IMR-90 (cell line): ENCODE results near the gene ANGEL1.

Experiments used
- BHLHE40 ChIP-seq: fragments of 150-350 bp; IDR thresholded peaks from 2 replicates; pipeline ENCODE4 v1.6.1; 2016; ENCODE audit warnings: mild to moderate bottlenecking, low read depth, low read length
- CEBPB ChIP-seq: IDR thresholded peaks from 2 replicates; pipeline ENCODE4 v1.6.1; 2012; ENCODE audit warnings: low read depth, low read length, improper control_type of control experiment
- CHD1 ChIP-seq: IDR thresholded peaks from 2 replicates; pipeline ENCODE4 v1.6.1; 2012; ENCODE audit warnings: low read depth, low read length, improper control_type of control experiment
- FOS ChIP-seq: fragments of 150-350 bp; IDR thresholded peaks from 2 replicates; pipeline ENCODE4 v1.6.1; 2016; ENCODE audit warnings: low read depth, low read length
- MAFK ChIP-seq: IDR thresholded peaks from 2 replicates; pipeline ENCODE4 v1.6.1; 2012; ENCODE audit warnings: low read depth, low read length, improper control_type of control experiment
- POLR2A ChIP-seq: IDR thresholded peaks from 2 replicates; pipeline ENCODE4 v1.6.1; 2012; ENCODE audit warnings: mild to moderate bottlenecking, low read depth, low read length
- RAD21 ChIP-seq: IDR thresholded peaks from 2 replicates; pipeline ENCODE4 v1.6.1; 2012; ENCODE audit warnings: low read length, improper control_type of control experiment
- RCOR1 ChIP-seq: IDR thresholded peaks from 2 replicates; pipeline ENCODE4 v1.6.1; 2012; ENCODE audit warnings: mild to moderate bottlenecking, low read length, improper control_type of control experiment; ENCODE audit not compliant: insufficient replicate concordance
- TF ChIP-seq, protein P1 (sequence below): conservative IDR thresholded peaks from 2 replicates; pipeline ENCODE4 v1.5.1; 2012; ENCODE audit warnings: mild to moderate bottlenecking, low read depth, low read length, improper control_type of control experiment
- TF ChIP-seq, protein P2 (sequence below): fragments of 150-350 bp; IDR thresholded peaks from 2 replicates; pipeline ENCODE4 v1.6.1; 2017; ENCODE audit warnings: mild to moderate bottlenecking, antibody characterized with exemption, low read length, low read depth

DNA sequence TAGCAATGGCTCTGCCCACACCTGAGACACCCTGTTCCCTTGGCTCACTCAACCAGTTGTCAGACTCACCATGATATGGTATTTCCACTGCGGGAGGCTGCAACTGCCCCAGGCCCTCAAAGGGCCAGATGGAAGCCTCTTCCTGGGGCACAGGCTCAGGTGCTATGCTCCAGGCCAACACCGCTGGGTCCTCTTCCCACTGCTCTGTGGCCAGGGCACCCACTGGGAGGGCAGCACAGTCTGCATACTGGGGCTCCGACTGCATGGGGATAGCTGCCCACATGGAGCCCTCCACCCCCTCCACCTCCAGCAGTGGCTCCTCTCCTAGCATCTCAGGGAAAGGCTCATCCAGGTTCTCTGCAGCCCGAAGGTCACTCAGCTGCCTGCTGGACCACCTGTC is 3.7 kb downstream of the ANGEL1 start:
- no peak for TF ChIP-seq POLR2A
- TF ChIP-seq, protein P1, sequence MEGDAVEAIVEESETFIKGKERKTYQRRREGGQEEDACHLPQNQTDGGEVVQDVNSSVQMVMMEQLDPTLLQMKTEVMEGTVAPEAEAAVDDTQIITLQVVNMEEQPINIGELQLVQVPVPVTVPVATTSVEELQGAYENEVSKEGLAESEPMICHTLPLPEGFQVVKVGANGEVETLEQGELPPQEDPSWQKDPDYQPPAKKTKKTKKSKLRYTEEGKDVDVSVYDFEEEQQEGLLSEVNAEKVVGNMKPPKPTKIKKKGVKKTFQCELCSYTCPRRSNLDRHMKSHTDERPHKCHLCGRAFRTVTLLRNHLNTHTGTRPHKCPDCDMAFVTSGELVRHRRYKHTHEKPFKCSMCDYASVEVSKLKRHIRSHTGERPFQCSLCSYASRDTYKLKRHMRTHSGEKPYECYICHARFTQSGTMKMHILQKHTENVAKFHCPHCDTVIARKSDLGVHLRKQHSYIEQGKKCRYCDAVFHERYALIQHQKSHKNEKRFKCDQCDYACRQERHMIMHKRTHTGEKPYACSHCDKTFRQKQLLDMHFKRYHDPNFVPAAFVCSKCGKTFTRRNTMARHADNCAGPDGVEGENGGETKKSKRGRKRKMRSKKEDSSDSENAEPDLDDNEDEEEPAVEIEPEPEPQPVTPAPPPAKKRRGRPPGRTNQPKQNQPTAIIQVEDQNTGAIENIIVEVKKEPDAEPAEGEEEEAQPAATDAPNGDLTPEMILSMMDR, result no peak
- TF ChIP-seq CEBPB, result no peak
- TF ChIP-seq RAD21, result no peak
- no peak for TF ChIP-seq CHD1
- TF ChIP-seq MAFK, result no peak
- TF ChIP-seq, protein P2, sequence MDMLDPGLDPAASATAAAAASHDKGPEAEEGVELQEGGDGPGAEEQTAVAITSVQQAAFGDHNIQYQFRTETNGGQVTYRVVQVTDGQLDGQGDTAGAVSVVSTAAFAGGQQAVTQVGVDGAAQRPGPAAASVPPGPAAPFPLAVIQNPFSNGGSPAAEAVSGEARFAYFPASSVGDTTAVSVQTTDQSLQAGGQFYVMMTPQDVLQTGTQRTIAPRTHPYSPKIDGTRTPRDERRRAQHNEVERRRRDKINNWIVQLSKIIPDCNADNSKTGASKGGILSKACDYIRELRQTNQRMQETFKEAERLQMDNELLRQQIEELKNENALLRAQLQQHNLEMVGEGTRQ, result no peak
- TF ChIP-seq FOS, result no peak
- TF ChIP-seq RCOR1, result no peak
- TF ChIP-seq BHLHE40, result no peak
